Mesendoderm (in vitro differentiated cells): Measurements from ENCODE around the gene ZNF3.
A peak's percentile ranks its signal among the peaks of the same experiment; 100 is the strongest.

Experiments
- DNase-seq: peaks from one replicate; pipeline ENCODE4 v3.0.0; 2013
- H2AK5ac ChIP-seq: 2 replicates; pipeline ENCODE4 v1.6.1; 2013; ENCODE audit warnings: low read length, inconsistent platforms
- H2BK120ac ChIP-seq: 2 replicates; pipeline ENCODE4 v1.6.1; 2013; ENCODE audit warnings: low read depth, mild to moderate bottlenecking, low read length, moderate library complexity, mixed read lengths
- H2BK15ac ChIP-seq: replicated peaks from 2 replicates; pipeline ENCODE4 v1.6.1; 2013; ENCODE audit warnings: low read depth, mild to moderate bottlenecking, moderate library complexity
- H2BK5ac ChIP-seq: 2 replicates; pipeline ENCODE4 v1.6.1; 2013; ENCODE audit warnings: low read length, inconsistent platforms
- H3K18ac ChIP-seq: 2 replicates; pipeline ENCODE4 v1.6.1; 2013; ENCODE audit warnings: mild to moderate bottlenecking, low read length, mixed read lengths
- H3K23ac ChIP-seq: one replicate; pipeline ENCODE4 v1.6.1; 2013; ENCODE audit warnings: low read length
- H3K27ac ChIP-seq: 2 replicates; pipeline ENCODE4 v1.5.1; 2013; ENCODE audit warnings: low read depth, mild to moderate bottlenecking, inconsistent platforms, low read length, moderate library complexity
- H3K27me3 ChIP-seq: 2 replicates; pipeline ENCODE4 v1.6.1; 2013; ENCODE audit warnings: low read length, control low read depth, mild to moderate bottlenecking, inconsistent platforms; ENCODE audit not compliant: insufficient read depth, poor library complexity
- H3K36me3 ChIP-seq: 2 replicates; pipeline ENCODE4 v1.6.1; 2013; ENCODE audit warnings: low read length, inconsistent platforms; ENCODE audit not compliant: control insufficient read depth, insufficient read depth
- H3K4ac ChIP-seq: one replicate; pipeline ENCODE4 v1.6.1; 2013; ENCODE audit warnings: low read depth, mild to moderate bottlenecking, low read length, moderate library complexity
- H3K4me1 ChIP-seq: 2 replicates; pipeline ENCODE4 v1.6.1; 2013; ENCODE audit warnings: low read depth, low read length, inconsistent platforms; ENCODE audit not compliant: control insufficient read depth
- H3K4me2 ChIP-seq: 2 replicates; pipeline ENCODE4 v1.6.1; 2013; ENCODE audit warnings: low read length
- H3K4me3 ChIP-seq: 2 replicates; pipeline ENCODE4 v1.5.1; 2013; ENCODE audit warnings: mild to moderate bottlenecking, low read length
- H3K56ac ChIP-seq: one replicate; pipeline ENCODE4 v1.6.1; 2013; ENCODE audit warnings: low read length
- H3K79me1 ChIP-seq: 2 replicates; pipeline ENCODE4 v1.6.1; 2013; ENCODE audit warnings: low read length, inconsistent platforms
- H3K79me2 ChIP-seq: 2 replicates; pipeline ENCODE4 v1.6.1; 2013; ENCODE audit warnings: mild to moderate bottlenecking, low read length; ENCODE audit not compliant: control insufficient read depth, insufficient read depth
- H3K9ac ChIP-seq: 2 replicates; pipeline ENCODE4 v1.6.1; 2013; ENCODE audit warnings: low read length, inconsistent platforms
- H4K5ac ChIP-seq: one replicate; pipeline ENCODE4 v1.6.1; 2013; ENCODE audit warnings: low read length
- H4K8ac ChIP-seq: one replicate; pipeline ENCODE4 v1.6.1; 2013; ENCODE audit warnings: low read depth, mild to moderate bottlenecking, control low read depth, low read length, moderate library complexity
- WGBS: extraction: QIAGEN DNeasy Blood & Tissue Kit; methylation state at CpG from one replicate; pipeline ENCODE4 v1.1.7; 2013; ENCODE audit warnings: low lambda C conversion rate, missing lambda C conversion rate; ENCODE audit not compliant: insufficient coverage; ENCODE audit errors: extremely low coverage; 5-methylcytosine and 5-hydroxymethylcytosine counted together

ZNF3 gene

GRCh38 chr7:100091411-100092181, 10.1 kb upstream of the ZNF3 start:
- H2BK5ac ChIP-seq, result no peak overlapping the region
- DNase-seq, result peak; percentile 61
- H4K8ac ChIP-seq, result no peak overlapping the region
- peaks cover 4% of the 10 kb centered on the region for H3K79me1 ChIP-seq
- H3K9ac ChIP-seq, result no peak overlapping the region
- H3K4me2 ChIP-seq, result no peak overlapping the region
- WGBS, result no CpG with 5 or more reads among the region's 19 CpGs
- H3K23ac ChIP-seq, result no peak overlapping the region
- peaks cover 5% of the 10 kb centered on the region for H3K79me2 ChIP-seq
- H2AK5ac ChIP-seq, result no peak overlapping the region
- no peak overlapping the region for H3K27ac ChIP-seq
- H3K56ac ChIP-seq, result no peak overlapping the region
- H3K4me1 ChIP-seq, result no peaks in the 10 kb centered on the region
- no peak overlapping the region for H2BK120ac ChIP-seq
- H4K5ac ChIP-seq, result no peak overlapping the region
- H3K4ac ChIP-seq, result no peak overlapping the region
- H2BK15ac ChIP-seq, result no peak overlapping the region
- H3K18ac ChIP-seq, result no peak overlapping the region
- no peak overlapping the region for H3K4me3 ChIP-seq
- H3K27me3 ChIP-seq, result no peaks in the 10 kb centered on the region
- H3K36me3 ChIP-seq, result peaks cover 20% of the 10 kb centered on the region

GRCh38 chr7:100090527-100091410, 9.2 kb upstream of the ZNF3 start:
- Histone ChIP-seq H3K4me3 (no peak overlapping the region), H4K5ac (no peak overlapping the region), H3K23ac (no peak overlapping the region), H4K8ac (no peak overlapping the region), H3K4me1 (no peaks in the 10 kb centered on the region), H2AK5ac (no peak overlapping the region), H3K4me2 (no peak overlapping the region), H3K79me1 (peaks cover 4% of the 10 kb centered on the region), H3K9ac (no peak overlapping the region), H3K56ac (no peak overlapping the region), H2BK5ac (no peak overlapping the region), H2BK15ac (no peak overlapping the region), H3K4ac (no peak overlapping the region), H3K36me3 (peaks cover 17% of the 10 kb centered on the region), H3K79me2 (peaks cover 2% of the 10 kb centered on the region), H3K18ac (no peak overlapping the region), H3K27ac (no peak overlapping the region), H2BK120ac (no peak overlapping the region), H3K27me3 (no peaks in the 10 kb centered on the region)
- DNase-seq, result no peak
- no CpG with 5 or more reads among the region's 14 CpGs for WGBS

- Histone ChIP-seq H3K27me3 (no peaks in the 10 kb centered on the region), H3K4me3 (peak overlapping the region; percentile 87), H2BK15ac (no peak overlapping the region), H3K23ac (no peak overlapping the region), H3K27ac (peak overlapping the region; percentile 48), H3K4me1 (no peaks in the 10 kb centered on the region), H2BK120ac (no peak overlapping the region), H3K9ac (peak overlapping the region; percentile 96), H3K18ac (no peak overlapping the region), H4K5ac (no peak overlapping the region), H3K79me1 (peaks cover 4% of the 10 kb centered on the region), H4K8ac (no peak overlapping the region), H3K4me2 (peak overlapping the region; percentile 91), H2BK5ac (peak overlapping the region; percentile 54), H2AK5ac (no peak overlapping the region), H3K36me3 (peaks cover 10% of the 10 kb centered on the region), H3K4ac (no peak overlapping the region), H3K56ac (peak overlapping the region; percentile 99), H3K79me2 (peaks cover 2% of the 10 kb centered on the region)
- DNase-seq, result no peak
- WGBS, result no CpG with 5 or more reads among the region's 7 CpGs
Measured at GRCh38 chr7:100089458-100090196, 8.1 kb upstream of the ZNF3 start.

- peaks cover 4% of the 10 kb centered on the region for H3K79me1 ChIP-seq
- peak within 1 kb of the TSS; percentile 99 for H3K23ac ChIP-seq
- H4K5ac ChIP-seq, result no peak within 1 kb of the TSS
- no peaks in the 10 kb centered on the region for H3K27me3 ChIP-seq
- peak within 1 kb of the TSS; percentile 87 for H3K4me3 ChIP-seq
- no peak within 1 kb of the TSS for H2BK15ac ChIP-seq
- H2AK5ac ChIP-seq, result no peak within 1 kb of the TSS
- H3K36me3 ChIP-seq, result peaks cover 4% of the 10 kb centered on the region
- peak within 1 kb of the TSS; percentile 91 for H3K4me2 ChIP-seq
- no CpG with 5 or more reads among the region's 68 CpGs for WGBS
- H3K4me1 ChIP-seq, result no peaks in the 10 kb centered on the region
- peak within 1 kb of the TSS; percentile 17 for H3K4ac ChIP-seq
- peak within 1 kb of the TSS; percentile 96 for H3K9ac ChIP-seq
- peak; percentile 81 for DNase-seq
- H4K8ac ChIP-seq, result no peak within 1 kb of the TSS
- peak within 1 kb of the TSS; percentile 99 for H3K56ac ChIP-seq
- H2BK120ac ChIP-seq, result peak within 1 kb of the TSS; percentile 21
- peaks cover 2% of the 10 kb centered on the region for H3K79me2 ChIP-seq
- peak within 1 kb of the TSS; percentile 75 for H3K18ac ChIP-seq
- peak within 1 kb of the TSS; percentile 69 for H2BK5ac ChIP-seq
- peak within 1 kb of the TSS; percentile 48 for H3K27ac ChIP-seq
Measured at GRCh38 chr7:100088621-100089457, 7.3 kb upstream of the ZNF3 start, which contains the start of gene COPS6. Gene COPS6, plus strand, starts transcription at chr7:100088969. Its CDS starts 22 bp downstream, at chr7:100088991.

GRCh38 chr7:100088095-100088620, 6.6 kb upstream of the ZNF3 start:
- H3K79me2 ChIP-seq, result peaks cover 2% of the 10 kb centered on the region
- no peaks in the 10 kb centered on the region for H3K27me3 ChIP-seq
- peak overlapping the region; percentile 66 for H3K4me2 ChIP-seq
- H3K36me3 ChIP-seq, result peaks cover 2% of the 10 kb centered on the region
- peak overlapping the region; percentile 23 for H3K4me3 ChIP-seq
- H3K4me1 ChIP-seq, result no peaks in the 10 kb centered on the region
- peaks cover 4% of the 10 kb centered on the region for H3K79me1 ChIP-seq
- H3K27ac ChIP-seq, result peak overlapping the region; percentile 29
- no peak overlapping the region for H4K8ac ChIP-seq
- no CpG with 5 or more reads among the region's 11 CpGs for WGBS
- peak overlapping the region; percentile 75 for H3K18ac ChIP-seq
- H3K9ac ChIP-seq, result peak overlapping the region; percentile 96
- H2BK120ac ChIP-seq, result no peak overlapping the region
- no peak overlapping the region for H2AK5ac ChIP-seq
- peak overlapping the region; percentile 69 for H2BK5ac ChIP-seq
- no peak for DNase-seq
- H4K5ac ChIP-seq, result no peak overlapping the region
- no peak overlapping the region for H3K4ac ChIP-seq
- H2BK15ac ChIP-seq, result no peak overlapping the region
- peak overlapping the region; percentile 99 for H3K56ac ChIP-seq
- no peak overlapping the region for H3K23ac ChIP-seq
